ENCODE data around the gene WDR4. TPM values are rescaled to one million over a fixed set of nuclear protein-coding genes. Genes with fewer than 3 reads are reported as not detected.
"Not testable (repeated sequence)": the region's sequence is repeated elsewhere in the genome, so short reads cannot be mapped to it uniquely, and the experiment has no call there.

WDR4 gene
- polyA plus RNA-seq, 2 donors, result 10.4 to 13.1 TPM

- Histone ChIP-seq H3K27ac (ENCODE audit: low read depth in 2 of 2, low read length in 1 of 2) (no peak overlapping the region), H3K27me3 (ENCODE audit: control insufficient read depth in 1 of 2, insufficient read depth in 2 of 2, low read length in 2 of 2) (no peaks in the 10 kb centered on the region), H3K4me1 (ENCODE audit: control insufficient read depth in 2 of 2, insufficient read depth in 2 of 2, low read length in 1 of 2) (no peaks in the 10 kb centered on the region), H3K9me3 (ENCODE audit: control insufficient read depth in 2 of 2, insufficient read depth in 1 of 2, low read depth in 1 of 2, low read length in 1 of 2) (no peaks in the 10 kb centered on the region), H3K4me3 (ENCODE audit: low read depth in 1 of 2, low read length in 2 of 2) (no peak overlapping the region), H3K36me3 (ENCODE audit: control insufficient read depth in 2 of 2, insufficient read depth in 2 of 2, low read length in 1 of 2) (no peaks in the 10 kb centered on the region)
- 85% methylated on average over 13 of the region's 13 CpGs for WGBS, 2 donors
These were observed 71.3 kb downstream of the WDR4 start for GRCh38 chr21:42807938-42808613.

GRCh38 chr21:42807293-42807895 lies 71.9 kb downstream of the WDR4 start:
- H3K9me3 ChIP-seq (ENCODE audit: control insufficient read depth in 2 of 2, insufficient read depth in 1 of 2, low read depth in 1 of 2, low read length in 1 of 2); H3K36me3 ChIP-seq (ENCODE audit: control insufficient read depth in 2 of 2, insufficient read depth in 2 of 2, low read length in 1 of 2); H3K4me1 ChIP-seq (ENCODE audit: control insufficient read depth in 2 of 2, insufficient read depth in 2 of 2, low read length in 1 of 2); H3K27ac ChIP-seq (ENCODE audit: low read depth in 2 of 2, low read length in 1 of 2); H3K27me3 ChIP-seq (ENCODE audit: control insufficient read depth in 1 of 2, insufficient read depth in 2 of 2, low read length in 2 of 2); H3K4me3 ChIP-seq (ENCODE audit: low read depth in 1 of 2, low read length in 2 of 2): not testable (repeated sequence)
- WGBS, 2 donors, result 84 to 88% methylated on average over 15 to 16 of the region's 16 CpGs

GRCh38 chr21:42806509-42807140 lies 72.7 kb downstream of the WDR4 start:
- WGBS, 2 donors, result 67 to 78% methylated on average over 14 of the region's 14 CpGs
- Histone ChIP-seq H3K36me3 (ENCODE audit: control insufficient read depth in 2 of 2, insufficient read depth in 2 of 2, low read length in 1 of 2) (no peaks in the 10 kb centered on the region), H3K27ac (ENCODE audit: low read depth in 2 of 2, low read length in 1 of 2) (no peak overlapping the region), H3K4me1 (ENCODE audit: control insufficient read depth in 2 of 2, insufficient read depth in 2 of 2, low read length in 1 of 2) (no peaks in the 10 kb centered on the region), H3K4me3 (ENCODE audit: low read depth in 1 of 2, low read length in 2 of 2) (no peak overlapping the region), H3K27me3 (ENCODE audit: control insufficient read depth in 1 of 2, insufficient read depth in 2 of 2, low read length in 2 of 2) (no peaks in the 10 kb centered on the region), H3K9me3 (ENCODE audit: control insufficient read depth in 2 of 2, insufficient read depth in 1 of 2, low read depth in 1 of 2, low read length in 1 of 2) (no peaks in the 10 kb centered on the region)

GRCh38 chr21:42801616-42802015 lies 77.7 kb downstream of the WDR4 start:
- not testable (repeated sequence) for H3K9me3 ChIP-seq (ENCODE audit: control insufficient read depth in 2 of 2, insufficient read depth in 1 of 2, low read depth in 1 of 2, low read length in 1 of 2); H3K27ac ChIP-seq (ENCODE audit: low read depth in 2 of 2, low read length in 1 of 2); H3K4me3 ChIP-seq (ENCODE audit: low read depth in 1 of 2, low read length in 2 of 2); H3K27me3 ChIP-seq (ENCODE audit: control insufficient read depth in 1 of 2, insufficient read depth in 2 of 2, low read length in 2 of 2); H3K36me3 ChIP-seq (ENCODE audit: control insufficient read depth in 2 of 2, insufficient read depth in 2 of 2, low read length in 1 of 2); H3K4me1 ChIP-seq (ENCODE audit: control insufficient read depth in 2 of 2, insufficient read depth in 2 of 2, low read length in 1 of 2)
- WGBS, 2 donors, result 81 to 89% methylated on average over 6 of the region's 6 CpGs

- Histone ChIP-seq H3K36me3 (ENCODE audit: control insufficient read depth in 2 of 2, insufficient read depth in 2 of 2, low read length in 1 of 2) (no peaks in the 10 kb centered on the region), H3K27me3 (ENCODE audit: control insufficient read depth in 1 of 2, insufficient read depth in 2 of 2, low read length in 2 of 2) (no peaks in the 10 kb centered on the region), H3K9me3 (ENCODE audit: control insufficient read depth in 2 of 2, insufficient read depth in 1 of 2, low read depth in 1 of 2, low read length in 1 of 2) (no peaks in the 10 kb centered on the region), H3K4me3 (ENCODE audit: low read depth in 1 of 2, low read length in 2 of 2) (no peak overlapping the region), H3K4me1 (ENCODE audit: control insufficient read depth in 2 of 2, insufficient read depth in 2 of 2, low read length in 1 of 2) (no peaks in the 10 kb centered on the region), H3K27ac (ENCODE audit: low read depth in 2 of 2, low read length in 1 of 2) (no peak overlapping the region)
- 80 to 85% methylated on average over 5 of the region's 5 CpGs for WGBS, 2 donors
These were observed 79.4 kb downstream of the WDR4 start for GRCh38 chr21:42799948-42800347.

- Histone ChIP-seq H3K9me3 (ENCODE audit: control insufficient read depth in 2 of 2, insufficient read depth in 1 of 2, low read depth in 1 of 2, low read length in 1 of 2) (no peaks in the 10 kb centered on the region), H3K27me3 (ENCODE audit: control insufficient read depth in 1 of 2, insufficient read depth in 2 of 2, low read length in 2 of 2) (no peaks in the 10 kb centered on the region), H3K4me1 (ENCODE audit: control insufficient read depth in 2 of 2, insufficient read depth in 2 of 2, low read length in 1 of 2) (no peaks in the 10 kb centered on the region), H3K4me3 (ENCODE audit: low read depth in 1 of 2, low read length in 2 of 2) (no peak overlapping the region), H3K36me3 (ENCODE audit: control insufficient read depth in 2 of 2, insufficient read depth in 2 of 2, low read length in 1 of 2) (no peaks in the 10 kb centered on the region), H3K27ac (ENCODE audit: low read depth in 2 of 2, low read length in 1 of 2) (no peak overlapping the region)
- 61 to 62% methylated on average over 9 of the region's 9 CpGs for WGBS, 2 donors
These were observed 79.8 kb downstream of the WDR4 start for GRCh38 chr21:42799516-42799915.

Other genes starting within 250 kb of the WDR4 start
- 1 to 10 TPM; 1.6 to 1.8 TPM for gene PDE9A, start 225.9 kb downstream of the WDR4 start, polyA plus RNA-seq
- gene NDUFV3, start 13.8 kb upstream of the WDR4 start, polyA plus RNA-seq, result 10 to 100 TPM; 14.9 to 17.5 TPM
- gene ERVH48-1, start 46.1 kb upstream of the WDR4 start, polyA plus RNA-seq, result under 1 TPM in 1 of 2 donors, not detected in 1; 0.01 TPM
- 1 to 10 TPM; 6.0 to 7.1 TPM for gene PKNOX1, start 95.0 kb upstream of the WDR4 start, polyA plus RNA-seq
- gene CBS, start 196.3 kb upstream of the WDR4 start, polyA plus RNA-seq, result 1 to 10 TPM in 1 of 2 donors, under 1 TPM in 1; 0.92 to 2.2 TPM
- 10 to 100 TPM; 41.5 to 66.1 TPM for gene U2AF1, start 228.0 kb upstream of the WDR4 start, polyA plus RNA-seq

Measured in esophagus (tissue), 2 donors.